GM23338 (cell line): Measurements from ENCODE around the gene KRTCAP2.

Experiments used
- EZH2phosphoT487 ChIP-seq: fragments of 200-600 bp; sonication (generic); IDR thresholded peaks from one replicate; pipeline ENCODE4 v1.8.1; 2018; ENCODE audit warnings: antibody characterized with exemption; ENCODE audit not compliant: unreplicated experiment
- JUNB ChIP-seq: IDR thresholded peaks from one replicate; pipeline ENCODE4 v1.6.1; 2016; ENCODE audit warnings: antibody characterized with exemption; ENCODE audit not compliant: unreplicated experiment
- ZNF331 ChIP-seq: fragments of 250-450 bp; sonication (Bioruptor Pico); IDR thresholded peaks from 2 replicates; pipeline ENCODE4 v1.5.0; 2020; ENCODE audit warnings: low read depth, mild to moderate bottlenecking, moderate library complexity
- TF ChIP-seq, protein P1 (sequence below), 2 experiments: fragments of 200-600 bp in 1 of 2; sonication (generic) in 1 of 2; conservative IDR thresholded peaks; 2 replicates each; pipeline versions ENCODE4 v1.5.1 to v1.6.1; 2016 to 2017; ENCODE audit warnings: antibody characterized with exemption in 2 of 2, low read depth in 2 of 2, mild to moderate bottlenecking in 2 of 2, moderate library complexity in 1 of 2

DNA sequence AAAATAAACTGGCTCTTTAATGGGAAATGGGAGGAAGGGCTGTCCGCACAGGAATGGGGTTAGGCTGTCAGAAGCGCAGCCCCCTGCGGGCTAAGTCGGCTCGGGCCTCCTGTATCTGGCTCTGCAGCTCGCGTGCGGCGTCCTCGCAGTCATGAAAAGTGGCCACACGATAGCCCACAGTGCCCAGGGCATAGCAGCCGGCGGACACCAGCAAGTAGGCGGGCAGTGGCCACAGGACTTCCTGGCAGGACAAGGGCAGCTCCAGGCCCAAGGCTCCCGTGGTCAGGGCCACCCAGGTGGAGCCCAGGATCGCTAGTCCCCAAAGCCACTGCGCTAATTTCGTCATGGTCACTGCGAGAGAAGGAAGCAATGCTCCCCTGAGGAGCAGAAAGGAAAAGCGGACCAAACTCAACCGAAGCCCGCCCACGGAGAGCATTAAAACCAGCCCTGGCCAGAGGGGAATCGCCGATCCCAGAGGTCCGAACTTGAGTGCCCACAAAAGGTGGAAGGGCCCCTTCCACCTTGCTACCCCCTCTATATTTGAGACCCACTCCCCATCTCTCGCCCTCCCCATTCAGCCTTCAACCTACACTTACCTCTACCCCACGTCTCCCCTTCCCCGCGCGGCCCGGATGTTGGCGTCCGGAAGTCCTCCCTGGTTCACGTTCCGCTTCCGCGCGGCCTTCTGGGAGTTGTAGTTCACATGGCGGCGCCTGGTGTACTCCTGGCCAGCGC lies 33.0 kb downstream of the KRTCAP2 start, which contains the start of gene DPM3:
- TF ChIP-seq, protein P1, sequence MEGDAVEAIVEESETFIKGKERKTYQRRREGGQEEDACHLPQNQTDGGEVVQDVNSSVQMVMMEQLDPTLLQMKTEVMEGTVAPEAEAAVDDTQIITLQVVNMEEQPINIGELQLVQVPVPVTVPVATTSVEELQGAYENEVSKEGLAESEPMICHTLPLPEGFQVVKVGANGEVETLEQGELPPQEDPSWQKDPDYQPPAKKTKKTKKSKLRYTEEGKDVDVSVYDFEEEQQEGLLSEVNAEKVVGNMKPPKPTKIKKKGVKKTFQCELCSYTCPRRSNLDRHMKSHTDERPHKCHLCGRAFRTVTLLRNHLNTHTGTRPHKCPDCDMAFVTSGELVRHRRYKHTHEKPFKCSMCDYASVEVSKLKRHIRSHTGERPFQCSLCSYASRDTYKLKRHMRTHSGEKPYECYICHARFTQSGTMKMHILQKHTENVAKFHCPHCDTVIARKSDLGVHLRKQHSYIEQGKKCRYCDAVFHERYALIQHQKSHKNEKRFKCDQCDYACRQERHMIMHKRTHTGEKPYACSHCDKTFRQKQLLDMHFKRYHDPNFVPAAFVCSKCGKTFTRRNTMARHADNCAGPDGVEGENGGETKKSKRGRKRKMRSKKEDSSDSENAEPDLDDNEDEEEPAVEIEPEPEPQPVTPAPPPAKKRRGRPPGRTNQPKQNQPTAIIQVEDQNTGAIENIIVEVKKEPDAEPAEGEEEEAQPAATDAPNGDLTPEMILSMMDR (conservative IDR thresholded peaks at IDR 0.05; ENCODE audit: low read depth in 2 of 2) = no peak
- TF ChIP-seq EZH2phosphoT487 = no peak
- no peak for TF ChIP-seq ZNF331
- no peak for TF ChIP-seq JUNB
